Measurements from ENCODE around the gene SAXO2. TPM values are rescaled to one million over a fixed set of nuclear protein-coding genes. Genes with fewer than 3 reads are reported as not detected.
"Not testable (repeated sequence)": the region's sequence is repeated elsewhere in the genome, so short reads cannot be mapped to it uniquely, and the experiment has no call there.

The SAXO2 gene
- total RNA-seq, 1 experiment from 2014 or later, result not detected

DNA sequence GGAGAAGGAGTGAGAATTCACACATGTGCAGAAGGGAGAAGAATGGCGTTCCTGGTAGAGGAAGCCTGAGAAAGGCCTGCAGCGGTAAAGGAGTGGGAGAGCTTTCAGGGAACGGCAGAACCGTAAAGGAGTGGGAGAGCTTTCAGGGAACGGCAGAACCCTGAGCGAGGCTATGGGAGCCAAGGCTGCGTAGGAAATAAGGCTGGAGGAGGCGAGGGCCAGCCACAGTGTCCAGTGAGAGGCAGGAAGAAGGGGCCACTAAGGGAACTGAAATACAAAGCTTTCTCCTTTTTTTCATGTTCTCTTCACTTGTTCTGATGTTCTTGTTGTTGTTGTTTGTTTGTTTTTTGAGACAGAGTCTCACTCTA lies 45.1 kb downstream of the SAXO2 start:
- in situ Hi-C loops (cut with HindIII; ENCODE audit: low pct_unique_long_range_greater_than_20kb, low sequenced_read_pairs), result no loop called here
- no peak for DNase-seq (ENCODE audit: low read depth)

DNA sequence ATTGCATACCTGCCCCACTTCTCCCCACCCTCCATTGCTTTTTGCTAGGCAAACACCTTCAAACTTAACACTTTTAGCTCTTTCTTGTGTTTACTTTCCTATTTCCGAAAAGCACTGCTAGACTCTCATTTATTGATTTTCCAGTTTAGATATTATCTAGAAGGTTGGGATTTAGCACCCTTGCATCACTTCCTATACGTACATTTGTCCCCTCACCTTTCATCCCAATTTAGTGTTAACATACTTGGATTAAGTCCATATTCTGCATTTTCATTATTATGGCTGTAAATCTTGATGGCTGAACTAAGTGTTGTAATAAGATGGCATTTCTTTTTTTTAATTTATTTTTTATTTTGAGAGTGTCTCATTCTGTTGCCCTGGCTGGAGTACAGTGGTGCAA lies 47.2 kb downstream of the SAXO2 start:
- in situ Hi-C loops (cut with HindIII; ENCODE audit: low pct_unique_long_range_greater_than_20kb, low sequenced_read_pairs), result no loop called here

GRCh38 chr15:82311321-82311720 lies 48.7 kb downstream of the SAXO2 start:
- in situ Hi-C loops (cut with HindIII; ENCODE audit: low pct_unique_long_range_greater_than_20kb, low sequenced_read_pairs); DNase-seq (ENCODE audit: low read depth): not testable (repeated sequence)

More for the DNA sequence above, 47.2 kb downstream of the SAXO2 start:
- DNase-seq (ENCODE audit: low read depth), result no peak

- in situ Hi-C loops (cut with HindIII; ENCODE audit: low pct_unique_long_range_greater_than_20kb, low sequenced_read_pairs), result no loop called here
- DNase-seq (ENCODE audit: low read depth), result no peak
Observed at GRCh38 chr15:82312586-82313349, 50.1 kb downstream of the SAXO2 start.

- no peak for DNase-seq (ENCODE audit: low read depth)
- in situ Hi-C loops (cut with HindIII; ENCODE audit: low pct_unique_long_range_greater_than_20kb, low sequenced_read_pairs), result no loop called here
Observed at GRCh38 chr15:82313446-82313845, 50.8 kb downstream of the SAXO2 start.

- in situ Hi-C loops (cut with HindIII; ENCODE audit: low pct_unique_long_range_greater_than_20kb, low sequenced_read_pairs); DNase-seq (ENCODE audit: low read depth): not testable (repeated sequence)
Observed at GRCh38 chr15:82313951-82314768, 51.5 kb downstream of the SAXO2 start.

GRCh38 chr15:82314769-82315518 lies 52.3 kb downstream of the SAXO2 start:
- in situ Hi-C loops (cut with HindIII; ENCODE audit: low pct_unique_long_range_greater_than_20kb, low sequenced_read_pairs), result no loop called here
- no peak for DNase-seq (ENCODE audit: low read depth)

- in situ Hi-C loops (cut with HindIII; ENCODE audit: low pct_unique_long_range_greater_than_20kb, low sequenced_read_pairs), result no loop called here
- no peak for DNase-seq (ENCODE audit: low read depth)
Observed at GRCh38 chr15:82315519-82316246, 53.1 kb downstream of the SAXO2 start.

DNA sequence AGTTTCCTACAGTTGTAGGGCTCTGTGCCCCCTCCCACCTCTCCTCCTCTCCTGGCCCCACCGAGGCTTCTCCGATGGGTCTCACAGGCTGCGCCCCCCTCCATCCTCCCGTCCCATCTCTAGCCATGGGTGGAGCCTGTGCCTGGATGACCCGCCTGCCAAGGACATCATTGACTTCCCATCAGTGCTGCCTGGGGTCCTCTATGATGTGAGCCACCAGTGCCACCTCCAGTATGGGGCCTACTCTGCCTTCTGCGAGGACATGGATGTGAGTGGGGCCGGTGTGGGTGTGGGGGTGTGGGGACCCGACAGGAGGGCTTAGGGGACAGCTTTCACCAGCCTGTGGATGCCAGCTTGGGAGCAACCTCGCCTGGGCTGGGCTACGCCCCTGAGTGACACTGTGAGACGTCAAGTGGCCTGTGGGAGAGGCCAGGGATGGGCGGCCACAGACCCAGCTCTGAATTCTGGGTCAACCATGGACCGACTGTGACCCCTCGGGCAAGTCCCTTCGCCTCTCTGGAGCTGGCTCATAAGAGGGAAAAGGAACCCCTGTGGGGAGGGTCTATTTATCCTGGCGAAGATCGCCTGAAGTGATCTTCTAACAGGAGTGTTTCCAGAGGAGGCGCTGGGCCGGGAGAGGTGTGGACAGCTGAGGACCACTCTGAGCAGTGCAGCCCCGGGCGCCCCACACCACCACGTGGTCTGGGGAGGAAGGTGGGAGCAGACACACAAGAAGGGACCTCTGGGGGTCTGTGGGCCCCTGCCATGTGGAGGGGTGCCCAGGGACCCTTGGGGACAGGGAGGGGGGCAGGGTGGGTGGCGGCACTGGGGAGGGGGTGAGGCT lies 53.9 kb downstream of the SAXO2 start:
- in situ Hi-C loops (cut with HindIII; ENCODE audit: low pct_unique_long_range_greater_than_20kb, low sequenced_read_pairs); DNase-seq (ENCODE audit: low read depth): not testable (repeated sequence)

DNA sequence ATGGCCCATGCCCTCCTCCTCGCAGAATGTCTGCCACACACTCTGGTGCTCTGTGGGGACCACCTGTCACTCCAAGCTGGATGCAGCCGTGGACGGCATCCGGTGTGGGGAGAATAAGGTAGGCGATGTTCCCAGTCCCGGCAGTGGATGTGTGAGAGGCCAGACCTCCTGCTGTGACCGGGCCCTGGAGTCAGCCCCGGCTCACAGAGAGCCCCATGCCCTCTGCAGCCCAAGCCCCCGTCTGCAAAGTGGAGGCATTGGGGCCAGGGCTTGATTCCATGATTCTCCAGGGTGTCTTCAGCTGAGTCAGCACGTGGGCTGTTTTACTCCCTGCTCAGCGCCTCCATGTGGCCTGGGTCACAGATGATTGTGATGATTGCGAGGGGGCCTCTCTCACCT lies 54.5 kb downstream of the SAXO2 start:
- DNase-seq (ENCODE audit: low read depth), result no peak
- in situ Hi-C loops (cut with HindIII; ENCODE audit: low pct_unique_long_range_greater_than_20kb, low sequenced_read_pairs), result no loop called here

DNA sequence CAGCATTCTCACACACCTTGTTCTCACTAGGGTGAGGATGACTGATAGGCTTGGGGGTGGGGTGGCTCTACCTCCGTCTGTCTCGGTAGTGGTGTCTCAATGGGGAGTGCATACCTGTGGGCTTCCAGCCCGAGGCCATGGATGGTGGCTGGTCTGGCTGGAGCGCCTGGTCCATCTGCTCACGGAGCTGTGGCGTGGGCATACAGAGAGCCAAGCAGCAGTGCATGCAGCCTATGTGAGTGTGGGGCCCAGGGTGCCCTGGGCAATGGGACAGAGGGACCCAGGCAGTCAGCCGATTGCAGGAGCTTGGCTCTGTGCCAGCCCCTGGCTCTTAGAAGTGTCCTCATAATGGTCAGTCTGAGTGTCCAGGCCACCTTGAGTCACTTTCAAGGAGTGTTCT lies 54.9 kb downstream of the SAXO2 start:
- in situ Hi-C loops (cut with HindIII; ENCODE audit: low pct_unique_long_range_greater_than_20kb, low sequenced_read_pairs); DNase-seq (ENCODE audit: low read depth): not testable (repeated sequence)

- DNase-seq (ENCODE audit: low read depth); in situ Hi-C loops (cut with HindIII; ENCODE audit: low pct_unique_long_range_greater_than_20kb, low sequenced_read_pairs): not testable (repeated sequence)
Observed at GRCh38 chr15:82318281-82318680, 55.7 kb downstream of the SAXO2 start.

- in situ Hi-C loops (cut with HindIII; ENCODE audit: low pct_unique_long_range_greater_than_20kb, low sequenced_read_pairs), result not testable (repeated sequence)
Observed at GRCh38 chr15:82319522-82320278, 57.1 kb downstream of the SAXO2 start.

DNA sequence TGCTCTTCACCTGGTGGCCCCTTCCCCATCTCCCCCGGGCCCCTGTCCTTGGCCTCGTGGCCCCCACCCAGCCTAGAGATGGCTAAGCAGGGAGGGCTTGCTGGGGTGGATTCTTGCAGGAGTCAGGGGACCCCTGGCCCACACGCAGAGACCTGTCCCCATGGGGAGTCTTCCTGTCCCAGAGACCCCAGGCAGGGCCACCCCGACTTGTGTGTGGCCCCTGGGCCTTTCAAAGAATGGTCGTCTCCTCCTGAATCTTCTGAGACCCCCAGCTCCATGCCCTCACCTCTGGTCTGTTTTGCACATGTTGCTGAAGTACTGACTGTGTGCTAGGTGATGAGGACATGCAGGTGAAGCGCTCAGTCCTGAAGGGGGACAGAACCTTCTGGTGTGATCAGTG lies 58.2 kb downstream of the SAXO2 start:
- DNase-seq (ENCODE audit: low read depth); in situ Hi-C loops (cut with HindIII; ENCODE audit: low pct_unique_long_range_greater_than_20kb, low sequenced_read_pairs): not testable (repeated sequence)

More at GRCh38 chr15:82319522-82320278, 57.1 kb downstream of the SAXO2 start:
- not testable (repeated sequence) for DNase-seq (ENCODE audit: low read depth)

GRCh38 chr15:82322488-82322887 lies 59.9 kb downstream of the SAXO2 start:
- DNase-seq (ENCODE audit: low read depth); in situ Hi-C loops (cut with HindIII; ENCODE audit: low pct_unique_long_range_greater_than_20kb, low sequenced_read_pairs): not testable (repeated sequence)

- in situ Hi-C loops (cut with HindIII; ENCODE audit: low pct_unique_long_range_greater_than_20kb, low sequenced_read_pairs); DNase-seq (ENCODE audit: low read depth): not testable (repeated sequence)
Observed at GRCh38 chr15:82324831-82325230, 62.2 kb downstream of the SAXO2 start.

DNA sequence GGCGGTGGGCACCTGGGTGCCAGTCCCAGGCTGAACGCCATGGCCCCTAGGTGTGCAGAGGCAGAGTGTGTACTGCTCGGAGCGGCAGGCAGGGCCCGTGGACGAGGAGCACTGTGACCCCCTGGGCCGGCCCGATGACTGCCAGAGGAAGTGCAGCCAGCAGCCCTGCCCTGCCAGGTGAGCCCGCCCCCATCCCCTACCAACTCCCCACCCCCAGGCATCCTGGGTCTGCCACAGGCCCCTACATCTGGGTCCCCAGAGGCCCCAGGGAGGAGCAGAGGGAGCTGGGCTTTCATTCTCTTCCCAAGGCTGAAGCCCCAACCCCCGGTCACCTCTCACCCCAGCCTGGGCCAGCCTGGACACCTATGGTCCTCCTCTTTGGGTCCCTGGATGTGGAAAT lies 63.0 kb downstream of the SAXO2 start:
- not testable (repeated sequence) for DNase-seq (ENCODE audit: low read depth)

More for the DNA sequence above, 63.0 kb downstream of the SAXO2 start:
- in situ Hi-C loops (cut with HindIII; ENCODE audit: low pct_unique_long_range_greater_than_20kb, low sequenced_read_pairs), result not testable (repeated sequence)

Data from Caki2 (cell line).